ENCODE data around the gene INSL3. TPM values are rescaled to one million over a fixed set of nuclear protein-coding genes. Genes with fewer than 3 reads are reported as not detected.

Gene INSL3
- polyA plus RNA-seq, 3 donors, result 0.25 to 1.7 (median 0.64) TPM

DNA sequence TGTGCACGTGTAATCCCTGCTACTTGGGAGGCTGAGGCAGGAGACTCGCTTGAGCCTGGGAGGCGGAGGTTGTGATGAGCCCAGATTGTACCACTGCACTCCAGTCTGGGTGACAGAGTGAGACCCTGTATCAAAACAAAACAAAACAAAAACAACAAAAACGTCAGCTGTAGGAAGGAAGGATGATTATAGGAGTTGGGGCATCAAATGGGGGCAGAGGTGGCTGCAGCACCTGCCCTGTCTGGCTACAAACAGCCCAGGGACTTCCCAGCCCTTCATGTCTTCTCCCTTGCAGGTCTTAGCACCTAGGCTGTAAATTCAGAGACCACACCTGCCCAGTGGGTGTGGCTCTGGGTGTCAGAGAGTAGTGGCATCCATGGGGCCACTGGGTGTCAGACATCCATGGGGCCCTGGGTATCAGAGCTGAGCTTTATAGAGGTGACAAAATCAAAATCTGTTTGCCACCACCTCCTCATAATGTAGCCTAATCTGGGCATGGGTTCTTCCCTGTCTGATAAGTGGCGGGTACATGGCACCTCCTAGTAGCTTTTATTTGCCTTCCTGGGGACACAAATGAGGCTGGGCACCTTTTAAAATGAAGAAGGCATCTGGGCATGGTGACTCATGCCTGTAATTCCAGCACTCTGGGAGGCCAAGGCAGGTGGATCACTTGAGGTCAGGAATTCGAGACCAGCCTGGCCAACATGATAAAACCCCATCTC lies 31.1 kb downstream of the INSL3 start:
- H3K27ac ChIP-seq (ENCODE audit: low read depth in 1 of 2, low read length in 2 of 2), result no peak overlapping the region
- TF ChIP-seq, protein P1, sequence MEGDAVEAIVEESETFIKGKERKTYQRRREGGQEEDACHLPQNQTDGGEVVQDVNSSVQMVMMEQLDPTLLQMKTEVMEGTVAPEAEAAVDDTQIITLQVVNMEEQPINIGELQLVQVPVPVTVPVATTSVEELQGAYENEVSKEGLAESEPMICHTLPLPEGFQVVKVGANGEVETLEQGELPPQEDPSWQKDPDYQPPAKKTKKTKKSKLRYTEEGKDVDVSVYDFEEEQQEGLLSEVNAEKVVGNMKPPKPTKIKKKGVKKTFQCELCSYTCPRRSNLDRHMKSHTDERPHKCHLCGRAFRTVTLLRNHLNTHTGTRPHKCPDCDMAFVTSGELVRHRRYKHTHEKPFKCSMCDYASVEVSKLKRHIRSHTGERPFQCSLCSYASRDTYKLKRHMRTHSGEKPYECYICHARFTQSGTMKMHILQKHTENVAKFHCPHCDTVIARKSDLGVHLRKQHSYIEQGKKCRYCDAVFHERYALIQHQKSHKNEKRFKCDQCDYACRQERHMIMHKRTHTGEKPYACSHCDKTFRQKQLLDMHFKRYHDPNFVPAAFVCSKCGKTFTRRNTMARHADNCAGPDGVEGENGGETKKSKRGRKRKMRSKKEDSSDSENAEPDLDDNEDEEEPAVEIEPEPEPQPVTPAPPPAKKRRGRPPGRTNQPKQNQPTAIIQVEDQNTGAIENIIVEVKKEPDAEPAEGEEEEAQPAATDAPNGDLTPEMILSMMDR (IDR thresholded peaks at IDR 0.05), result no peak
- Mint-ChIP-seq H3K36me3 (peaks cover 31 to 43% of the 10 kb centered on the region in 2 donors), H3K27ac (peak overlapping the region in 1 of 7 donors; percentile 41), H3K27me3 (ENCODE audit: low read depth in 3 of 3) (peaks cover 34 to 51% (median 49%) of the 10 kb centered on the region in 3 donors), H3K4me1 (peaks cover 17% of the 10 kb centered on the region), H3K4me3 (no peak overlapping the region), H3K9me3 (peaks cover 2 to 15% (median 5%) of the 10 kb centered on the region in 7 donors)
- no peak overlapping the region for H3K9ac ChIP-seq (ENCODE audit: insufficient read depth, low read length, poor library complexity, severe bottlenecking)
- H4K20me1 ChIP-seq (ENCODE audit: insufficient read depth, low read length), result no peaks in the 10 kb centered on the region
- H3K4me3 ChIP-seq (replicated peaks in 1 of 3; ENCODE audit: low read depth in 2 of 3, low read length in 3 of 3), result no peak overlapping the region
- no peak overlapping the region for H2AFZ ChIP-seq (ENCODE audit: insufficient read depth, low read depth, low read length, poor library complexity, severe bottlenecking)
- no peaks in the 10 kb centered on the region for H3K79me2 ChIP-seq (ENCODE audit: insufficient read depth, low read length)
- H3K27me3 ChIP-seq (ENCODE audit: control insufficient read depth in 2 of 2, insufficient read depth in 2 of 2, low read length in 2 of 2), result peaks cover 5 to 27% of the 10 kb centered on the region in 2 donors
- intact Hi-C loops (cut with micrococcal nuclease), result no loop called here
- peaks cover 24 to 43% of the 10 kb centered on the region in 2 donors for H3K36me3 ChIP-seq (replicated peaks in 1 of 2; ENCODE audit: control insufficient read depth in 1 of 2, insufficient read depth in 2 of 2, low read length in 2 of 2)
- no peak for DNase-seq
- no peak overlapping the region for H3K4me2 ChIP-seq (replicated peaks; ENCODE audit: extremely low read depth, low read length, poor library complexity, severe bottlenecking)
- 89% methylated on average over 1 of the region's 6 CpGs for WGBS (ENCODE audit: insufficient coverage)
- peaks cover 8 to 9% of the 10 kb centered on the region in 2 donors for H3K4me1 ChIP-seq (ENCODE audit: control insufficient read depth in 1 of 2, insufficient read depth in 2 of 2, low read length in 2 of 2)
- H3K9me3 ChIP-seq (replicated peaks in 1 of 2; ENCODE audit: control insufficient read depth in 1 of 2, insufficient read depth in 1 of 2, low read length in 2 of 2), result no peaks in the 10 kb centered on the region

DNA sequence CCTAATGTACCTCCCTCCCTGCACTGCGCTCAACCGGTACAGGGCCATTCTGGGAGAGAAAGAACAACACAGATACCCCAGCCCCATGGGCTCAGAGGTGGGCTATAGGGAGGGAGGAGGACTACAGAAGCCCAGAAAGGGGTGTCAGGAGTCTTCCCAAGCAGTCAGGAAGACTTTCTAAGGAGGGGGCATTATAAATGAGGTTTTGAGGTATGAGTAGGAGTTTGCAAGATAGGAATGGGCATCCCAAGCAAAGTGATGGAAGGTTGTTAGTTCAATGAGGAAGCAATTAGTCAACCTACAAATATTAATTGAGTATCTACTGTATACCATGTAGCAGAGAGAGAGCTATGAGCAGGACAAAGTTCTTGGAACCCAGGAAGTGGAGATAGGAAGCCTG lies 32.7 kb downstream of the INSL3 start:
- TF ChIP-seq, protein P1 (IDR thresholded peaks at IDR 0.05), result no peak
- Histone ChIP-seq H3K4me3 (replicated peaks in 1 of 3; ENCODE audit: low read depth in 2 of 3, low read length in 3 of 3) (no peak overlapping the region), H3K27me3 (ENCODE audit: control insufficient read depth in 2 of 2, insufficient read depth in 2 of 2, low read length in 2 of 2) (peaks cover 0 to 11% of the 10 kb centered on the region in 2 donors), H3K27ac (ENCODE audit: low read depth in 1 of 2, low read length in 2 of 2) (no peak overlapping the region), H4K20me1 (ENCODE audit: insufficient read depth, low read length) (peaks cover 11% of the 10 kb centered on the region), H3K9me3 (replicated peaks in 1 of 2; ENCODE audit: control insufficient read depth in 1 of 2, insufficient read depth in 1 of 2, low read length in 2 of 2) (no peaks in the 10 kb centered on the region), H3K4me1 (ENCODE audit: control insufficient read depth in 1 of 2, insufficient read depth in 2 of 2, low read length in 2 of 2) (no peaks in the 10 kb centered on the region), H3K4me2 (replicated peaks; ENCODE audit: extremely low read depth, low read length, poor library complexity, severe bottlenecking) (no peak overlapping the region), H3K36me3 (replicated peaks in 1 of 2; ENCODE audit: control insufficient read depth in 1 of 2, insufficient read depth in 2 of 2, low read length in 2 of 2) (peaks cover 39 to 59% of the 10 kb centered on the region in 2 donors), H2AFZ (ENCODE audit: insufficient read depth, low read depth, low read length, poor library complexity, severe bottlenecking) (no peak overlapping the region), H3K9ac (ENCODE audit: insufficient read depth, low read length, poor library complexity, severe bottlenecking) (no peak overlapping the region), H3K79me2 (ENCODE audit: insufficient read depth, low read length) (no peaks in the 10 kb centered on the region)
- peaks cover 43 to 58% of the 10 kb centered on the region in 2 donors for H3K36me3 Mint-ChIP-seq
- no peak for DNase-seq
- peaks cover 19 to 38% (median 33%) of the 10 kb centered on the region in 3 donors for H3K27me3 Mint-ChIP-seq (ENCODE audit: low read depth in 3 of 3)
- H3K4me1 Mint-ChIP-seq, result peaks cover 10% of the 10 kb centered on the region
- H3K9me3 Mint-ChIP-seq, result peaks cover 2 to 6% (median 4%) of the 10 kb centered on the region in 7 donors
- WGBS (ENCODE audit: insufficient coverage), result no CpG with 5 or more reads among the region's 2 CpGs
- H3K4me3 Mint-ChIP-seq, result no peak overlapping the region
- intact Hi-C loops (cut with micrococcal nuclease), result no loop called here
- no peak overlapping the region for H3K27ac Mint-ChIP-seq

All from CD14-positive monocyte (primary cell).